Left lobe of liver (tissue), 2 donors: ENCODE results near the gene PRKCB. TPM values are rescaled to one million over a fixed set of nuclear protein-coding genes. Genes with fewer than 3 reads are reported as not detected.
A peak's percentile ranks its signal among the peaks of the same experiment; 100 is the strongest.

Source experiments
- ATAC-seq: fragments of 200-7000 bp; cut with Tn5 transposase; one replicate; pipeline ENCODE4 v1.9.1; 2020; ENCODE audit warnings: mild to moderate bottlenecking, moderate library complexity
- DNase-seq: peaks from one replicate; pipeline ENCODE4 v3.0.0-alpha.2; 2020; ENCODE audit warnings: low spot score
- total RNA-seq: library from RNA; stranded (reverse); gene quantifications from one replicate; pipeline ENCODE4 v1.2.1, GENCODE V29; 2021
- donor health status: DM: no; HTN: no; CAD: no; lungs with moderate emphysema.
- donor health status: DM: no; HTN: yes; CAD: no.

The PRKCB gene
- total RNA-seq, 1 donor from 2014 or later, result 3.3 TPM

GRCh38 chr16:24118126-24118821 is 282.5 kb downstream of the PRKCB start:
- ATAC-seq (no peak), DNase-seq (no peak)

- ATAC-seq (no peak), DNase-seq (no peak)
These were observed 284.0 kb downstream of the PRKCB start for GRCh38 chr16:24119807-24120206.

DNA sequence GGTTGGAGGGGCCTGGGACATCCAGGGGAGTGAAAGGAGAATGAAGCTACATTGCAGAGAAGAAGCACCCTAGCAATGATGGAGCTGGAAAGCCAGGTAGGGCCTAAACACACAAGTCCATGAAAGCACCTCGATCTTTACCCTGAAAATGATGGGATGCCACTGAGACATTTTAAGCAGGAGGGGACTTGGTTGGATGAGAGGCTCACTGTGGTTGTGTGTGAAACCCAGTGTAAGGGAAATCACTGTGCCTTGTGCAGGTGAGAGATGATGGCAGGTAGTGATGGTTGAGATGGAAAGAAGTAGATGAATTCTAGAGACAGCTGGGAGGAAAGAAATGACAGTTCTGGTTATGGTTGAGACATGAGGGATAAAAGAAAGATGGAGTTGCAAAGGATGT is 287.5 kb downstream of the PRKCB start:
- DNase-seq, result no peak
- ATAC-seq, result no peak

DNA sequence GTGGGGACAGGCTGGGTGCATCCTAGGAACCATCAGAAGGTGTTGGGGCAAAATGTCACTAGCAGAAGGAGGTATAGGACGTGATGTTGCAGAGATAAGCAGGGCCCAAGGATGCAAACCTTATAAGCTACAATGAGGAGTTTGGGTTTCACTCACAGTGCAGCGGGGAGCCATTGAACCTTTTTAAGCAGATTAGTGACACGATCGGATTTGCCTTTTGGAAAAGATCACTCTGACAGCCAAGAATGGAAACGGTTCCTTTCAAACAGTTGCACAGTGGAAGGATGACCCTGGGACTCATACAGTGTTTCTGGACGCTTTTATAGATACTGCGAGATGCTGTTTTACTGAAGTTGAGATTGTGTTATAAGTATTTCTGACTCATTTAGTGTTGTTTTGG is 288.5 kb downstream of the PRKCB start:
- DNase-seq (no peak), ATAC-seq (no peak)

DNA sequence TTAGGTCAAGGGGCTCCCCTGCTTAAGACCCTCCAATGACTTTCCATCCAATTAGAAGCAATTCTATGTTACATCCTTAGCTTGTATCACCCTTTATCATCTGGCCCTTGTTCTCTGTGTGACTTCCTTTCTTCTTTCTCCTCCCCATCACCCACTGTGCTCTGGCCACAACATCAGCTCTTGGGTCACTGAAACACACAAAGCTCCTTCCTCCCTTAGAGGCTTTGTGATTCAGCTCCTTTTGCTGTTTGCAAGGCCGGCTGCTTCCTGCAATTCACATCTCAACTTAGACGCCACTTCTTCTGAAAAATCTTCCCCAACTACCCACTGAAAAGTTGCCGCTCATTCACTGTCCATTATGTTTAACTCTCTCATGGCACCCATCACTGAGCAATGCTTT is 289.4 kb downstream of the PRKCB start:
- DNase-seq (no peak), ATAC-seq (no peak)

DNA sequence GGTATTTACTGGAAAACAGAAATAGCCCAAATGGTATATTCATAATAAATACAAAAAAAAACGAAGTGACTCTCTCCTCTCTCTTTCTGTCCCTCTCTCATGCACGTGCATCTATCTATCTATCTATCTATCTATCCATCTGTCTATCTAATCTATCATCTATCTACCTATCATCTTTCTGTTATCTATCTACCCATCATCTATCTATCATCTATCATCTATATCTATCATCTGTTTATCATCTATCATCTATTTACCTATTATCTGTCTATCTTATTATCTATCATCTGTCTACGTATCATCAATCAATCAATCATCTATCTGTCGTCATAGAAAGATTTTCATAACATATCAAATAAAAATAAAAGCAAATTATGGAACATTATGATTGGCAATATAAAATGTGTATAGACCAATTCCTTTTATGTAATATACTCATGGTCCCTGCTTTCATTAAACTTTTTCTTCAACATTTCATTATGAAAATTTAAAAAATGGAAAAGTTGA is 293.7 kb downstream of the PRKCB start:
- DNase-seq (no peak), ATAC-seq (no peak)

- DNase-seq, result no peak
These were observed 294.8 kb downstream of the PRKCB start for GRCh38 chr16:24130494-24131085.

DNA sequence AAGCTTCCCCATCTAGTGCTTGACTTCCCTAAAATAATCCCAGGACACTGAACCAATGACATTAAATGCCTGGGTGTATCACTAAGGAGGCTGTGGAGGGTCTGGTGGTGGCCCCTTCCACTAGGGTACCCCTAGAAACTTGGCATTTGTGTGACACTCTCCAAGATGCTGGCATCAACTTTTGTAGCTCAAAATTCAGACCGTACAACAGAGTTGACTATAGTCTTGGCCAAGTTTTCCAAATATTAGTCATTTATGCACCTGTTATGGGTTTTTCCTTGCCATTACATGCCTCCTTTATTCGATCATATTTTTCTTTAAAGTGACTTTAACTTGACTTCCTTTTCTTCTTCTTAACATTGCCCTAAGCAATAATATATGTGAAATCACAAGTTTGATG is 295.5 kb downstream of the PRKCB start:
- ATAC-seq, result no peak

More at GRCh38 chr16:24130494-24131085, 294.8 kb downstream of the PRKCB start:
- no peak for ATAC-seq

DNA sequence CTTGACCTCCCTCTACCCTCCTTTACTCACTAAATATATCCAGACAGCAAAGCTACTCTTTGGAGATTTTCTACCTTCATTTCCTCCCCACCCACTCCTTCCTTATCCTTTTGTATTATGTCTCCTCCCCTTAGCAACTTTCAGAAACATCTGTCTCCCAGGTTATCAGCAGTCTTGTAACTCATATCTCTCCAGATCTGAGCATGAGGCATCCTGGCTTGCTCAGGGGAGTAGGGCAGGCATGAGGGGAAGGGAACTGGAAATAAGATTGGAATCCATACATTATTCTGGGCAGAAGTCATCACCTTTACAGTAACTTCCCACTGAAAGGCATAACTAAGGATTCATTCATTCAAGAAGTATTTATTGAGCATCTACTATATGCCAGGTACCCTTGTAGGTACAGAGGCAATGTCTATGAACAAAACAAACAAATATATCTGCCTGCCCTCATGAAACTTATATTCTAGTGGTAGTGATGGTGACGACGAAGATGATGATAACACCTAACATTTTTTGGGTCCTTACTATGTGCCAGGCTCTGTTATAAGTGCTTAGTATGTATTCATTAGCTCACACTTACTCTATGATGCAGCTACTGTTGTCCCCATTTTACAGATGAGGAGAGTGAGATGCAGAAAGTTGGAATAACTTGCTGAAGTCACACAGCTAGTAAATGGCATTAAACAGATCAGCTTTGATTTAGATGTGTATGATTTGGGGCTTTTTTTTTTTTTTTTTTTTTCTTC is 296.4 kb downstream of the PRKCB start:
- ATAC-seq (no peak), DNase-seq (no peak)

More for the DNA sequence above, 295.5 kb downstream of the PRKCB start:
- DNase-seq, result no peak

- DNase-seq, result no peak
- no peak for ATAC-seq
These were observed 297.0 kb downstream of the PRKCB start for GRCh38 chr16:24132797-24133155.

DNA sequence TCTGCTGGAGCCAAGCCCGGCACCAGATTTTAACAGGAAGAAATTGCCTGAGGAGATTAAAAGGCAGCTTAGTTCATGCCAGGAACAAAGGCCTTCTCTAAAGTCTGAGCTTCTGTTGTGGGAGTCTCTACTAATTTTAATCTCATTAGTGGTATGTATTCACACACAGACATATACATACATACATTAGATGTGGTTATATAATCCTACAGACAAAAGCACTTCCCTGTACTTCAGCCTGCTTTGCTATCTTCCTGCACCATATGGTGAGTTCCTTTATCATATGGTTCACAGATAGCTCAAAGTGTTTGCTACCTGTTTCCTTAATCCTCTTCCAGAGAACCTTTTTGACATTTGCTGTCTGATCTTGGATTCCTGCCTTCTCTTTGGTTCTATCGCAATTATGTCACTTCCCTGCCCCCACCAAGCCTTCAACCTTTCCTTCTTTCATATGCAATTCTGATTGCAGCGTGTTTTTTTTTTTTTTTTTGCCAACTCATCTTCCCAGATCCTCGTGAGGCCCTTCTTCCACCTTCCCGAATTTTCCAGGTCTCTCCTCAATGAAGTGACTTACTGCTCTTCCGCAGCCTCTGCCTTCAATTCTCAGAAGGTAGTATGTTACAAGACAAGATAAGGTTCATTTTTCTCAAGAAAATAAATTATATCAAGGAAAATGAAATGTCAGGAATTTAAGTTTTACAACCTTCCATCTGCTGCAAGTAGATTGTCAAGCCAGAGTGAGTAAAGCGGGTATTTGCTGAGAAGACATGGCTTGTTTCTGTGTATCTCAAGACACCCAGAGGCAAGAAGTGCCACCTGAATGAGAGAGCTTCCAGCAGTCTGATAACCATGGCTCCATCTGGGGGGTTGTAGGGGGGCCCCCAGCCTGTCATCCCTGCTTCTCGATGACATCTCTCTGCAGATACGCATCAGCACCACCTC is 300.1 kb downstream of the PRKCB start:
- DNase-seq, result no peak

GRCh38 chr16:24138024-24138423 is 302.2 kb downstream of the PRKCB start:
- no peak for DNase-seq
- no peak for ATAC-seq

More for the DNA sequence above, 300.1 kb downstream of the PRKCB start:
- ATAC-seq, result no peak

DNA sequence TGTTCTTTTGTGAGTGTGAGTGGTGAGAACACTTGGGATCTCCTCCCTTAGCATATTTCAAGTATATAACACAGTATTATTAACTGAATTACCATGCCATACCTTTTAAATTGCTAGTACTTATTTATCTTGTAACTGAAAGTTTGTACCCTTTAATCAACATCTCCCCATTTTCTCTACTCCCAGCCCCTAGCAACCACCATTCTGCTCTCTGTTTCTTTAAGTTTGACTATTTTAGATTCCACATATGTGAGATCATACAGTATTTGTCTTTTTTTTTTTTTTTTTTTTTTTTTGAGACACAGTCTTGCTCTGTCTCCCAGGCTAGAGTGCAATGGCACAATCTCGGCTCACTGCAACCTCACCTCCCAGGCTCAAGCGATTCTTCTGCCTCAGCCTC is 302.8 kb downstream of the PRKCB start:
- ATAC-seq, result no peak

DNA sequence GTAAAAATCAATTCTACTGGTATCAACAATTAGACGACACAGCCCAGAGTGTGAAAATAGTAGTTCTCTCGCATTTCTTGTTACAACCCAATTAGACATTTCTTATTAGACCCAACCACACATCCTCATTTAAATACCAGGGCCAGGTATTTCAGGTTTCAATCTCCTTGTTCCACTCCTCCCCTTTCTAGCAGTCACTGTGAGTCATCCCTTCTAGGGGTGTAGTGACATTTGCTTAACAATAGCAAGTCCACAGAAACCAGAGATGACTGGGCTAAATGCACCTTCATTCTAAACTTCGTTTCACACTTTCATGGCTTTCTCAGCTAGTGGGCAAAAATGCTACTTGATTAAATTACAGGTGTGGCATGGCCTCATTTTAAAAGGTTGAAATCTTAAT is 303.5 kb downstream of the PRKCB start:
- no peak for ATAC-seq
- DNase-seq, result no peak

More for the DNA sequence above, 302.8 kb downstream of the PRKCB start:
- no peak for DNase-seq

DNA sequence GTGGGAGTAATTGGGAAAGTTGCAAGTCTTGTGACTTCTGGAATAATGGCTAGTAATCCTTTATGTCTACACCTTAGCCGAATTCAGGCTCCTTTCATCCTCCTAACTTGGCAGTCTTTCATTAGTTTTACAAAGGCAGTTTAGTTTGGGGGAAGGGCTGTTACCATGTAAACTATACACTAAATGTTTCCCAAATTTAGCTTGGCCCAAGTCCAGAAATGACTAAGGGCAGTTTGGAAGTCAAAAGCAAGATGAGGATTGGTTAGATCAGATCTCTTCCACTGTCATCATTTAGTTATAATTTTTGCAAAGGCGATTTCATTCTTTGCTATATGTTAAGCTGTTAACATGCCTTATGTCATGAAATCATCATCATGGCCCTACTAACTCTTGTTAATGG is 304.9 kb downstream of the PRKCB start:
- no peak for DNase-seq

DNA sequence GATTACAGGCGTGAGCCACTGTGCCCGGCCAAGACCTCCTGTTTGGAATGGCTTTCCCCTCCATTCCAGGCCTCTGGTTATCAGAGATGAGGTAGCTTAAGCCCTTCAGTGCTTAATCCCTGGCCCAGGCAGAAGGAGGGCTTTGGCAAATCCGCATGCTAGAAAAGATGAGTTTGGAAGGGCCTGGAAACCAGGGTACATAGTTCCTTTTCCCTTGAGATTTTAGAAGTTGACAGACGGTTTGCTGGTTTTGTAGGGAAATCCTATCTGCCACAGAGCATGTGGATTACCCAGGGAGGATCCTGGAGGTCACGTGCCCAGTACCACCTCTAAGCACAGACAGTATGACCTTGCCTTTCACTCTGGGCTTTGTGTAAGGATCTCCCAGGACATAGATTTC is 305.7 kb downstream of the PRKCB start:
- no peak for ATAC-seq
- no peak for DNase-seq

More for the DNA sequence above, 304.9 kb downstream of the PRKCB start:
- ATAC-seq, result no peak

- no peak for DNase-seq
- no peak for ATAC-seq
These were observed 306.1 kb downstream of the PRKCB start for GRCh38 chr16:24141917-24142316.

DNA sequence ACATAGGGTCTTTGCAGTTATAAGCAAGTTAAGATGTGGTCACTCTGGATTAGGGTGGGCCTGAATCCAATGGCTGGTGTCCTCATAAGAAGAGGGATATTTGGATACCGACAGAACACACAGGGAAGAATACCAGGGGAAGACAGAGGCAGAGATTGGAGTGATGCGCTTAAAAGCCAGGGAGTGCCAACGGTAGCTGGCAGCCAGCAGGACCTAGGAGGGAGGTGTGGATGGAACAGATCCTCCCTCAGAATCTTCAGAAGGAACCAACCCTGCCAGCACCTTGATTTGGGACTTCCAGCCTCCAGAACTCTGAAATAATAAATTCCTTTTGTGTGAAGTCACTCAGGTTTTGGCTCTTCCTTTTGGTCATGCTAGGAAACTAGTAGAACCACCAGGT is 310.1 kb downstream of the PRKCB start:
- DNase-seq (no peak), ATAC-seq (no peak)

GRCh38 chr16:24146518-24146917 is 310.7 kb downstream of the PRKCB start:
- peak; percentile 13 for ATAC-seq
- DNase-seq, result no peak

GRCh38 chr16:24149102-24149501 is 313.3 kb downstream of the PRKCB start:
- ATAC-seq (no peak), DNase-seq (no peak)

GRCh38 chr16:24150282-24150681 is 314.5 kb downstream of the PRKCB start:
- ATAC-seq, result no peak

More at GRCh38 chr16:24150282-24150681, 314.5 kb downstream of the PRKCB start:
- no peak for DNase-seq
